GM12865 (cell line): ENCODE data around the gene IL20.

Experiments
- DNase-seq: peaks from one replicate; pipeline ENCODE4 v3.0.0; 2010; ENCODE audit warnings: low read depth
- H3K4me3 ChIP-seq: 2 replicates; pipeline ENCODE4 v1.5.1; 2011; ENCODE audit warnings: mild to moderate bottlenecking, low read depth, low read length, control low read depth
- TF ChIP-seq, protein P1 (sequence below): IDR thresholded peaks from 2 replicates; pipeline ENCODE4 v1.5.1; 2011; ENCODE audit warnings: low read length, control low read depth, low read depth, inconsistent platforms; ENCODE audit not compliant: insufficient read depth; ENCODE audit errors: missing control alignments

Gene IL20

DNA sequence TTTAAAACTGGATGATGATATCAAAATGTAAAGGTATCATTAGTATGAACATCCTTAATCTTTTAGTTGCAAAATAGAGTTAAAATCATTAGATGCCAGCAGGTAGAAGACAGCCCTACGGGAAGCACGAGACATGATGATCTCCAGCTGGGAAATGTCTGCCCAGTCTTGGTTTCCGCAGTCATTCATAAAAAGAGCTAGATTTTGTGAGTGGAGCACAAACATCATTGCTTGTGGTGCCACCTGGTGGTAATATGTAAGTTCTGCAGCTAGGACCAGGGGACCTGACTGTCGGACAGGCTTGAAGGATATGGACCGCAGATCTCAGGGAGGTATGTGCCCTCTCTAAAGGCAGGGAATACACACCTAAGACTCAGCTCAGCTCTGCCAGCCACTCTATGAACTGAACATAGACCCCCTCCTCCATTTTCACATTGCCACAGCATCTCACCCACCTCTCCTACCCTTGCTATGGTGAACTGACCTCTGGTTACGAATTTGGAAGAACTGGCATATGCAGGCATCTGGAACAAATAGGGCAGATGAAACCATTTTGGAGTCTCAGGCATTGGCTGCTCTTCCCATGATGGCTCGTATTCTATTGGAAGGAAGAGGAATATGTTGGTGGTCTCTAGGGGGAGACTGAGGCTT lies 47.1 kb downstream of the IL20 start:
- H3K4me3 ChIP-seq, result no peak overlapping the region
- TF ChIP-seq, protein P1, sequence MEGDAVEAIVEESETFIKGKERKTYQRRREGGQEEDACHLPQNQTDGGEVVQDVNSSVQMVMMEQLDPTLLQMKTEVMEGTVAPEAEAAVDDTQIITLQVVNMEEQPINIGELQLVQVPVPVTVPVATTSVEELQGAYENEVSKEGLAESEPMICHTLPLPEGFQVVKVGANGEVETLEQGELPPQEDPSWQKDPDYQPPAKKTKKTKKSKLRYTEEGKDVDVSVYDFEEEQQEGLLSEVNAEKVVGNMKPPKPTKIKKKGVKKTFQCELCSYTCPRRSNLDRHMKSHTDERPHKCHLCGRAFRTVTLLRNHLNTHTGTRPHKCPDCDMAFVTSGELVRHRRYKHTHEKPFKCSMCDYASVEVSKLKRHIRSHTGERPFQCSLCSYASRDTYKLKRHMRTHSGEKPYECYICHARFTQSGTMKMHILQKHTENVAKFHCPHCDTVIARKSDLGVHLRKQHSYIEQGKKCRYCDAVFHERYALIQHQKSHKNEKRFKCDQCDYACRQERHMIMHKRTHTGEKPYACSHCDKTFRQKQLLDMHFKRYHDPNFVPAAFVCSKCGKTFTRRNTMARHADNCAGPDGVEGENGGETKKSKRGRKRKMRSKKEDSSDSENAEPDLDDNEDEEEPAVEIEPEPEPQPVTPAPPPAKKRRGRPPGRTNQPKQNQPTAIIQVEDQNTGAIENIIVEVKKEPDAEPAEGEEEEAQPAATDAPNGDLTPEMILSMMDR, result peak; percentile 77
- peak; percentile 86 for DNase-seq

DNA sequence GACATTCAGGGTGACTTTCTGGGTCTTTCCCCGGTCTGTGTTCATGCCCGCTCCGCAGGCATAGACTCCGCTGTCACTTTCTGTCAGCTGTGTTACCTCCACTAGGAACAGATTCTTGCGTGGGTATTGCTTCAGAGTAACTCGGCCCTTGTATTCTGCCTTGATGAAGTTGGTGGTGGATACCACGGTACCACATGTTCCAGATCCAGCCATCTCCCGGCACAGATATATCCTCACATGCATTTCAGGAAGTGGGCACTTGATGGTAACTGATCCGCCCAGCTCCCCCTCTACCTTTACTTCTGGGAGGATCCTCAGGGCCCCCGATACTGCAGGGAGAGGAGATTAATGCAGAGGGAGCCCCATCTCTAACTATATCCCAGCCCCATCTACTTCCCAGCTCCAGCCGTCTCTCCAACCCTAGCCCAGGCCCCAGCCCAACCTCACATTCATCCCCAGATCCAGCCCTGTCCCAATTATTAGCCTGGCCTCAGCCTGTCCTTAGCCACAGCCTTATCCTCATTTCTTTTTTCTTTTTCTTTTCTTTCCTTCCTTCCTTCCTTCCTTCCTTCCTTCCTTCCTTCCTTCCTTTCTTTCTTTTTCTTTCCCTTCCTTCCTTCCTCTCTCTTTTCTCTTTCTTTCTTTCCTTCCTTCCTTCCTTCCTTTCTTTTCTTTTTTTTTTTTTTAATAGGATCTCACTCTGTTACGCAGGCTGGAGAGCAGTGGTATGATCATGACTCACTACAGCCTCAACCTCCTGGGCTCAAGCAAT lies 48.5 kb downstream of the IL20 start:
- no peak overlapping the region for H3K4me3 ChIP-seq
- TF ChIP-seq, protein P1, result no peak
- no peak for DNase-seq

DNA sequence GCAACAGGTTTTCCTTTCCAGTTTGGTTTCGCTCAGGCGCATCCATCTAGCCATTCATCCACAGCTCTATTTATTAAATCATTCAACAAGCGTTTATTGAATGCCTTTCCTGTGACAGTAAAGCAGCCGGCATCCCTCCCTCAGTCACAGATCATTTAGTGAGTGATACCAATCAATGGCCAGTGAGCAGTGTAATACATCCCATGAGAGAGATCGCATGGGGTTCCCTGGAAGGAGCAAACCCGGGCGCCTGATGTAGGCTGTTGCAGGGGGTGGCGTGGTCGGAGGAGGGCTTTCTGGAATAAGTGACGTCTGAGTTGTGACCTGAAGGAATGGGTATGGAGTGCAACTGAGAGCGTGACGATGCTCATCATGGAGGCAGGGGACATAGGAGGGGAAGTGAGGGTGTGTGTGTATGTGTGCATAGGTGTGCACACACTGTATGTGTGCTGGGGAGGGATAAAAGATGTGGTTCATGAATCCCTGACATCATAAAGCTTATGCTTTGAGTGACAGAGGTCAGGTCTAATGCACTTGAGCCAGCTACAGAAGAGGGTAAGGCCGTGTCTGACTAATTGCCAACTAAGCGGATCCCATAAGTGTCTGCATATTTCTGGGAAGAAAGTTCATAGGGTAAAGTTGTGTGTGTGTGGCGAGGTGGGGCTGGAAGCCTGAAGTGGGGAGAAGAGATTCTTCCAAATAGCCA lies 49.8 kb downstream of the IL20 start:
- DNase-seq, result no peak
- no peak overlapping the region for H3K4me3 ChIP-seq
- TF ChIP-seq, protein P1, result no peak

DNA sequence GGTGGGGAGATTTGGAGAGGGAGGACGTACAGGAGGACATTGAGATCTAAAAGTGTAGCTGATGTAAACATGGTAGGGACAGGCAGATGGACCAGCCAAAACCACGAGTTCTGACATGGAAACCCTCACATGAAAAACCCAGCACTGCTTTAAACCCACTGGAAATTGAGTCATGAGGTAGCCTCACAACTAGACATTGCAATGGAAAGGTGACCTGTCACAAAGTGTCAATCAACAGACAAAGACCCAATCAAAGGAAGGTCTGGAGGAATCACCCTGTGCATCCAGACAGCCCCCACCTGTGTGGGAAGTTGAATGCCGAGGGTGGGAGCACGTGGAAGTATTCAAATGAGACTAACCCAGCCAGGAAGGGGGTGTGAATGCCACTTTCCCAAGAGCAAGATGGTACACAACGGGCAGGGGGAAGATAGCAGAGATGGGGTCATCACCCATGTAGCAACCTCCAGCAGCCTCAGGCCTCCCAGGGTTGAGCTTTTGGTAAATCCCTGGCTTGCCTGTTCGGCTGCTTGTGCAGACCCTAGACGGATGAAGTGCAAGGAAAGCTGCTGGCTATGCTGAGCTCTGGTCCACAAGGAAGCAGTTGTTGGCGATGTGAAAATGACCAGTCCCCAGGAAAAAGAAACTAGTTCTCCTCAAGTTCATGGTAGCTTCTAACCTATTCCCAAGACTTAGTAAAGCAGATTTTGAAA lies 50.7 kb downstream of the IL20 start:
- DNase-seq, result no peak
- TF ChIP-seq, protein P1, result no peak
- no peak overlapping the region for H3K4me3 ChIP-seq

DNA sequence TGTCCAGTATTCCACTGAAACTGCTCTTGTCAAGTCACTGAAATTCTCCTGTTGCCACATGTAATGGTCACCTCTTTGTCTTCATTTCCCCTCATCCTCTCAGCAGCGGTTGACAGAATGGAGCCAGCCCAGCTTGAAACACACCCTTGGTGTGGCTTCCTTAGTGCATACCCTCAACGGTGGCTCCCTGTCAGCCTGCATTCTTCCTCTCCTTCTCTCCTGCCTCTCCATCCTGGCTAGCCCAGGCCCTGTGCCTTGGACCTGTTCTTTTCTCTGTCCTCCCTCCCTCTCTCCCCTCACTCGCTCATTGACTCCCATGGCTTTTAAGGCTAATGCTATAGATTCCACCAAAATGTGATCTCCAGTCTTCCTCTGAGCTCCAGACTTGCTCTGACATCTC lies 52.7 kb downstream of the IL20 start:
- DNase-seq, result no peak
- TF ChIP-seq, protein P1, result no peak
- peak overlapping the region; percentile 61 for H3K4me3 ChIP-seq
